ENCODE data around the gene CEP290. TPM values are rescaled to one million over a fixed set of nuclear protein-coding genes. Genes with fewer than 3 reads are reported as not detected.

The CEP290 gene, protein sequence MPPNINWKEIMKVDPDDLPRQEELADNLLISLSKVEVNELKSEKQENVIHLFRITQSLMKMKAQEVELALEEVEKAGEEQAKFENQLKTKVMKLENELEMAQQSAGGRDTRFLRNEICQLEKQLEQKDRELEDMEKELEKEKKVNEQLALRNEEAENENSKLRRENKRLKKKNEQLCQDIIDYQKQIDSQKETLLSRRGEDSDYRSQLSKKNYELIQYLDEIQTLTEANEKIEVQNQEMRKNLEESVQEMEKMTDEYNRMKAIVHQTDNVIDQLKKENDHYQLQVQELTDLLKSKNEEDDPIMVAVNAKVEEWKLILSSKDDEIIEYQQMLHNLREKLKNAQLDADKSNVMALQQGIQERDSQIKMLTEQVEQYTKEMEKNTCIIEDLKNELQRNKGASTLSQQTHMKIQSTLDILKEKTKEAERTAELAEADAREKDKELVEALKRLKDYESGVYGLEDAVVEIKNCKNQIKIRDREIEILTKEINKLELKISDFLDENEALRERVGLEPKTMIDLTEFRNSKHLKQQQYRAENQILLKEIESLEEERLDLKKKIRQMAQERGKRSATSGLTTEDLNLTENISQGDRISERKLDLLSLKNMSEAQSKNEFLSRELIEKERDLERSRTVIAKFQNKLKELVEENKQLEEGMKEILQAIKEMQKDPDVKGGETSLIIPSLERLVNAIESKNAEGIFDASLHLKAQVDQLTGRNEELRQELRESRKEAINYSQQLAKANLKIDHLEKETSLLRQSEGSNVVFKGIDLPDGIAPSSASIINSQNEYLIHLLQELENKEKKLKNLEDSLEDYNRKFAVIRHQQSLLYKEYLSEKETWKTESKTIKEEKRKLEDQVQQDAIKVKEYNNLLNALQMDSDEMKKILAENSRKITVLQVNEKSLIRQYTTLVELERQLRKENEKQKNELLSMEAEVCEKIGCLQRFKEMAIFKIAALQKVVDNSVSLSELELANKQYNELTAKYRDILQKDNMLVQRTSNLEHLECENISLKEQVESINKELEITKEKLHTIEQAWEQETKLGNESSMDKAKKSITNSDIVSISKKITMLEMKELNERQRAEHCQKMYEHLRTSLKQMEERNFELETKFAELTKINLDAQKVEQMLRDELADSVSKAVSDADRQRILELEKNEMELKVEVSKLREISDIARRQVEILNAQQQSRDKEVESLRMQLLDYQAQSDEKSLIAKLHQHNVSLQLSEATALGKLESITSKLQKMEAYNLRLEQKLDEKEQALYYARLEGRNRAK (N-terminal part only)
- 5.3 to 8.7 TPM (median 6.9 TPM) in 5 replicates for total RNA-seq (2022; extraction: Qiagen RNA extraction)

DNA sequence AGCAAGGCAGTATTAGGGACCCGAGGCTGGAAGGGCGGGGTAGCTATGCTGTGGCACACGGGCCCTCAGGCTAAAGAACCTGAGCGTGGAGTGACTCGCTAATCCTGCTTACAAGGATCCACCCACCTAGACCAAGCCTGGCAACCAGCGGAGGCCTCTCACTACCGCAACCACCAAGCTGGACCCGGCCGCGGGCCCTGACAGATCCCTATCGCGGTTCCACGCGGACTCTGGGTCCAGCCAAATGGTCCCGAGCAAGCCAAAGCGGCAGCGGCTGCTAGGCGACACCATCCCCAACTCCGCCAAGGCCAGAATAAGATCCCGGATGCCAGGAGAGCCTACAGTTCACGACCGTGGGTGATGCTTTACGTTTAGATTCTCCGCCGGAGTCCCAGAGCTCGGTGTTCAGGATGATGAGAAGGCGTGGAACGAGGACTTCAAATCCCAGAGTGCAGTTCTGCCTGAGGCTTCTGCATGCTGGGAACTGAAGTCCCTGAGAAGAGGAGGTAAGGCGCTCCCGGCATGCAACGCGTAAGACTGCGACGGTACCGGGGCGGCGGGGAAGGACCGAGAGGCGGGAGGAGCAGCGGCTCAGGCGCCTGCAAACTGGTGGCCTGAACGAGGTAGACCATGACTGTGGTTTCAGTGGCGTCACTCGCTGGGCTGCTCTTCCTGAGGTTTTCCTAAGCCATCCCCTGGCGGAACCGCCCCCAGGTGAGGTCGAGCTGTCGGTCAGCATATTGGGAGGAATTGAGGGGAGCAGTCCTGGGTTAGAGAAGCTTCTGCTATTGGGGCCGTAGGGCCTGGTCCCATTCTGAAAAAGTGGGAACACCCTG lies at the start of gene CEP290, which contains the start of gene TMTC3:
CEP290 (minus strand) TSS at position 315 of the 836 bp plus-strand sequence. CDS start 781 bp downstream, outside the sequence.
TMTC3 (plus strand) TSS at position 534 of the 836 bp plus-strand sequence. CDS start 6,009 bp downstream, outside the sequence.

DNA sequence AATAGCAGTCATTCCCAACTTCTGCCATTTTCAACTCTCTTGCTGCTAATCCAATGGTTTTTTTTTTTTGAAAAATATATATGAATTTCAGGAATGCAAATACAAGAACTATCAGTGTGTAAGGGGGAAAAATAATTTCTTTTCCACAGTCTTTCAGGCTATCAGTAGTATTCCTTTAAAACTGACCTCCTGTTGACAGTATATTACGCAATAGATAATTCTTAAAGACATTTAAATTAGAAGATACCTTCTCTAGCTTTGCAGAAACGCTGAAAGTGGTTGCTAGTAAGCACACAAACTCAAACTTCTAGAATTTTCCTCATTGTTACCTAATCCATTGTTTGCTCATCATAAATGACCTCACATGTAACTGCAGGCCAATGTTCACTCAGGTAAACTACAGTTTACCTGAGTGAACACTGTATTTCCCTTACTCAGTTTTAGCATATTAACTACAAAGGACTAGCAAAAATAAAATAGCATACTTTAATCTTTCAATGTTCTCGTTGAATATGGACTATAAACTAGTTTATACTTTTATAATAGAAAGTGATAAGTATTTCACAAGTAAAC lies 112.7 kb downstream of the CEP290 start, which contains the start of gene C12orf50:
C12orf50 (minus strand) TSS at position 309 of the 573 bp plus-strand sequence. CDS start 2,439 bp downstream, outside the sequence.

Other genes with a start within 250 kb of the CEP290 start
- gene C12orf50, start 112.7 kb downstream of the CEP290 start, total RNA-seq (2022; extraction: Qiagen RNA extraction): 0.12 to 0.19 TPM (median 0.14 TPM) in 3 of 5 replicates, not detected in the others
- gene TMTC3, start 219 bp upstream of the CEP290 start, total RNA-seq (2022; extraction: Qiagen RNA extraction): 8.0 to 13.9 TPM (median 11.6 TPM) in 5 replicates

Measured in A549 treated with Mapracorat at 1 μM for 4 hours (cell line).